Esophagus muscularis mucosa (tissue), 4 donors: ENCODE results near the gene EGR1.

Experiments
- EP300 ChIP-seq: sonication (generic); formaldehyde crosslinking; IDR thresholded peaks from one replicate; pipeline ENCODE4 v1.6.1; 2017; ENCODE audit warnings: antibody characterized with exemption
- POLR2A ChIP-seq: fragments of 450-650 bp; IDR thresholded peaks from one replicate; pipeline ENCODE4 v1.6.1; 2017; ENCODE audit warnings: antibody characterized with exemption, moderate library complexity, mild to moderate bottlenecking, low read depth
- TF ChIP-seq, protein P1 (sequence below), 3 experiments: fragments of 200-600 bp in 2 of 3; fragments of 450-650 bp in 1 of 3; sonication (generic) in 2 of 3; IDR thresholded peaks; one replicate each; pipeline ENCODE4 v1.5.1; 2017 to 2019; ENCODE audit warnings: antibody characterized with exemption in 3 of 3, mild to moderate bottlenecking in 2 of 3, moderate library complexity in 1 of 3

DNA sequence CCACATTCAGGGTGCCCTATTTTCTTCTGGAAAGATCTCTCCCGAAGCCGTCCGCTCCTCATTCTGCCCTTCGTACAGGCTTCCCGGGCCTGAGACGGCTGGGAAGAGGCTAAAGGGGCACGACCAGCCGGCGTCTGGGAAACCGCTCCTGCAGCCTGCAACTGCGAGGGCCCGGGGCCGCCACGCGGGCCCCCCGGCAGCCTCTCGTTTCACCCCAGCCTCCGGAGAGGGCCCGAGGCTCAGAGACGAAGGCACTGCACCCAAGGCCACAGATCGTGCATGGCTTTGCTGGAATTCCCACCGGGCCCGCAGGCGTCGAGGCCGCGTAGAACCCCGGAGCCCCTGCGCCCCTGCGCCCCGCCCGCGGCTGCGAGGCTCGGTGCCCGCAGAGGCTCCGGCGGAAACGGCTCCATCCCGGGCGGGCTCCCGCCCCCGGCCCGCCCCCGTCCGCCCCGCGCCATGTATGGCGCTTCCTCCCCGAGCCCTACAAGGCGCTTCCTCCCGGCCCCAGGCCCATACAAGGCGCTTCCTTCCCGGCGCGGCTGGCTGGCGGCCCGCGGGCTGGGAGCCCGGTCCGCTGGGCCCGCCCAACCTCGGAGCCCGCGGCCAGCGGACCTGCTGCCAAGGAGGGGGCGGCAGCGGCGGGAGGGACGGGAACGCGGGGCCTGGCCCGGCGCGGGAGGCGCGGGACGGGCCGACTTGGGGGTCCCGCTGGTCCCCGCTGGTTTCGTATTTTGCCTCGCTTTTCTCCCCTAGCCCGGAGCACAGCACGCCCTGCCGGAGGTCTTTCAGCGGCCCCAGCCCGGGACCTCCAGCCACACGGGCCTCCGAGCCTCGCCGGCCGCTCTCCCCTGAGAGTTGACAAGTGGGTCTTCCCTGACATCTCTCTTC is 26.6 kb downstream of the EGR1 start:
- TF ChIP-seq, protein P1, sequence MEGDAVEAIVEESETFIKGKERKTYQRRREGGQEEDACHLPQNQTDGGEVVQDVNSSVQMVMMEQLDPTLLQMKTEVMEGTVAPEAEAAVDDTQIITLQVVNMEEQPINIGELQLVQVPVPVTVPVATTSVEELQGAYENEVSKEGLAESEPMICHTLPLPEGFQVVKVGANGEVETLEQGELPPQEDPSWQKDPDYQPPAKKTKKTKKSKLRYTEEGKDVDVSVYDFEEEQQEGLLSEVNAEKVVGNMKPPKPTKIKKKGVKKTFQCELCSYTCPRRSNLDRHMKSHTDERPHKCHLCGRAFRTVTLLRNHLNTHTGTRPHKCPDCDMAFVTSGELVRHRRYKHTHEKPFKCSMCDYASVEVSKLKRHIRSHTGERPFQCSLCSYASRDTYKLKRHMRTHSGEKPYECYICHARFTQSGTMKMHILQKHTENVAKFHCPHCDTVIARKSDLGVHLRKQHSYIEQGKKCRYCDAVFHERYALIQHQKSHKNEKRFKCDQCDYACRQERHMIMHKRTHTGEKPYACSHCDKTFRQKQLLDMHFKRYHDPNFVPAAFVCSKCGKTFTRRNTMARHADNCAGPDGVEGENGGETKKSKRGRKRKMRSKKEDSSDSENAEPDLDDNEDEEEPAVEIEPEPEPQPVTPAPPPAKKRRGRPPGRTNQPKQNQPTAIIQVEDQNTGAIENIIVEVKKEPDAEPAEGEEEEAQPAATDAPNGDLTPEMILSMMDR (IDR thresholded peaks at IDR 0.05), result no peak
- TF ChIP-seq EP300, result no peak
- TF ChIP-seq POLR2A, result no peak
